Stimulated activated CD4-positive, alpha-beta T cell treated with anti-CD3 and anti-CD28 coated beads, Interleukin-1b, Interleukin-23, amount 100 ng/mL, for 24 hours (primary cell): Measurements from ENCODE around the gene LCN12.

Source experiments
- DNase-seq, 4 experiments: peaks; one replicate each; pipeline ENCODE4 v3.0.0-alpha.2; 2020; ENCODE audit warnings: low read depth in 4 of 4, low spot score in 1 of 4

The LCN12 gene

DNA sequence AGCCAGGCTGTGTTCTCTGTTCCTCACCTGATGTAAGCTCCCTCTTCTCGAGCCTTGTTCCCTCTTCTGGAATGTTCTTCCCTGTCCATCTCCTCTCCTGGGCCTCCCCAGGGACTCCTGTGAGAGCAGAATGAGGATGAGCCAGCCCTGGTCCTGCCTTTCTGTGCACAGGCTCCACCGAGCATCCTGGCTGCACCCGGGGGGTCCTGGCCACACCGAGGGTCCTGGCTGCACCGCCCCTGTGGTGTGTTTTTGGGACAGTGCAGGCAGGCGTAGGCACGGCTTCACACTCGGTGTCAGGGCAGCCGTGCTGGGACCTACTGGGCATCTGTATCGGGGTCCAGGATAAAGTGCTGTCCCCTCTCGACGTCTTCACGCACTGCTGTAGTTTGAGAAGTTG is 25.3 kb upstream of the LCN12 start:
- no peak for DNase-seq

DNA sequence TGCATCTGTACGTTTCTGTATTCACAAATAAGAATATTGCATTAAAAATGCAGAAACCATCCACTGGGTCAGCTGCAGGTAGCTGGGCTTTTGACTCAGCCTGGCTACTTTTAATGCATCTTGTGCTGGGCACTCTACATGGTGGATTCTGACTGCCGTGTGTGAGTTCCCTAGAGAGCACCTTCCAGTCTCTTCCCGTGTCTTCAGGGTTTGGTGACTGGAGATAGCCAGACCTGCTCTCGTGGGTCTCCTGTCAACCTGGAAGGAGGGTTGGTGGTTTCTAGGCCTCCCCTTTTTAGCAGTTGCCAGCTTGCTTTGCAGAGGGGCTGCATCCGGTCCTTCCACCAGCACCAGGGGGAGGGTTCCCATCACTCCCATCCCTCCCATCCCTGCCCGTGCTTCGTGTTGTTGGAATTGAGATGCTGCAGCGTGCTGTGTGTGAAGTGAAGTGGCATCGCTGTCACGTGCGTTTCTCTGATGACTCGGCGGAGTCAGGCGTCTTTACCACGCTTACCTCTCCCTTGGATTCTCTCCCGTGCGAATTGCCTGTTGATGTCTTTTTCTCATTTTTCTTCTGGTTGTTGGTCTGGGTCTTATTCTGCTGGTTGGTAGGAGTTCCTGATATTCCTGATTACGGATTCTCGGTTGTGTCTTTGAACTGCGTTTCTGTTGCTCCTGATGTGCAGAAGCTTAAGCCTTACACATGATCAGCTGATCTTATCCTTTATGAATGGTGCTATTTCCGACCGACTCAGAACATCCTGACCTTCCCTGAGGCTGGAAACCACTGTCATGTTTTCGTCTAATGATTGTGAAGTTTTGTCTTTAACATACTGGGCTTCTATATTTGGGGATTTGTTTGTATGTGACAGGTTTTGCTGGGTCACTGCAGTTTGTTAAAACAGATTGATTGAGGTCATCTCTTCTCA is 24.5 kb upstream of the LCN12 start:
- DNase-seq, result no peak

DNA sequence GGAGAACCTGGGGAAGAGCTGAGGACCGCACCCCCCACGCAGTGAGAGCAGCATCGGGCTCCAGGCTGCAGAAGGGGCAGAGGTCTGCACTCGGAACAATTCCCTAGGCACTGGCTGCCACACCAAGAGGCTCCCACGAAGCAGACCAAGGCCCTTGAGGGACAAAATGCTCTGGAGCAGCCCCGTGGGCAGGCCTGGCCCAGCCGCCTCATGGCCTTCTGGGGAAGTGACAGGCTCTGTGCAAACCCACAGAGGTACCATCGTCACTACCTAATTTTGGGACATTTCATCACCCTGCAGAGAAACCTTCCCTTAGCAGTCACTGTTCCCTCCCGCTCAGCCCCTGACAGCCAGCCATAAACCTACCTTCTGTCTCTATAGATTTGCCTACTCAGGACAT is 23.5 kb upstream of the LCN12 start:
- DNase-seq, result no peak

DNA sequence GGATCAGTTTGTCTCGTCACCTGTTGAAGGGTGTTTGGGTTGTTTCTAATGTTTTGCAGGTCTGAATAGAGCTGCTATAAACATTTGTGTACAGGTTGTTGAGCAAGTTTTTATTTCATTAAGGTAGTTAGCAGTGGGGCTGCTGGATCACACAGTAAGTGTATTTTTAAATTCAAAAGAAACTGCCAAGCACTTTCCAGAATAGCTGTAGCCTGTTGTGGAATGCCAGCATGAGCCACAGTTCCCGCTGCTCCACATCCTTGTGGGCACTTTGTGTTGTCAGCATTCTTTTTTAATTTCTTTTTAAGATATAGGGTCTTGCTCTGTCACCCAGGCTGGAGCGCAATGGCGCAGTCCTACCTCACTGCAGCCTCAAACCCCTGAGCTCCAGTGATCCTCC is 22.1 kb upstream of the LCN12 start:
- DNase-seq, result no peak

DNA sequence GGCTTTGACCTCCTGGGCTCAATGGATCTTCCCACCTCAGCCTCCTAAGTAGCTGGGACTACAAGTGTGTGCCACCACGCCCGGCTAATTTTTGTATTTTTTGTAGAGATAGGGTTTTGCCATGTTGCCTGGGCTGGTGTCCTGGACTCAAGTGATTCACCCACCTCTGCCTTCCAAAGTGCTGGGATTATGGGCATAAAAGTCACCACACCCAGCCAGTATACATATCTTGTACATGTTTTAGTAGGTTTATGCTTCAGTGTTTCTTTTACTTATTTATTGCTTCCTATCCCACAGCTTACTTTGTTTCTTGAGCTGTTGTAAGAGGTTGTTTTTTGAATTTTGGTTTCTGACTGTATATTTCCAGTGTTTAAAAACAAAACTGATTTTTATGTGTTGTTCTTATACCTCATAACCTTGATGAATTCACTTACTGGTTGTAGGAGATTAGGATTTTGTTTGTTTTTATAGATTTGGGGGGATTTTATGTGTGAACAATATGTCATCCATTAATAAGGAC is 20.4 kb upstream of the LCN12 start:
- DNase-seq, result no peak

DNA sequence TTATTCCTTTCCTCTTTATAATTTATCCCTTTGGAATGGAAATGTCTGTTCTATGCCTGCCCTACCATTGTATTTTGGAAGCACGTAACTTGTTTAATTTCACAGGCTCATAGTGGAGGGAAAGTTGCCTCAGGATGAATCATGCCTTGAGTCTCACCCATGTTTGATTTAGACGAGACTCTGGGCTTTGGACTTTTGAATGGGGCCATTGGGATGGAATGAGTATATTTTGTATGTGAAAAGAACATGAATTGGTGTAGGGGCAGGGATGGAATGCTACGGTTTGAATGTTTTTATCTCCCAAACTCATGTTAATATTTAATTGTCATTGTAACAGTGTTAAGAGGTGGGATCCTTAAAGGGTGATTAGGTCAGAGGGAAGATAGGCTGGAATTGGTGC is 17.8 kb upstream of the LCN12 start:
- no peak for DNase-seq

DNA sequence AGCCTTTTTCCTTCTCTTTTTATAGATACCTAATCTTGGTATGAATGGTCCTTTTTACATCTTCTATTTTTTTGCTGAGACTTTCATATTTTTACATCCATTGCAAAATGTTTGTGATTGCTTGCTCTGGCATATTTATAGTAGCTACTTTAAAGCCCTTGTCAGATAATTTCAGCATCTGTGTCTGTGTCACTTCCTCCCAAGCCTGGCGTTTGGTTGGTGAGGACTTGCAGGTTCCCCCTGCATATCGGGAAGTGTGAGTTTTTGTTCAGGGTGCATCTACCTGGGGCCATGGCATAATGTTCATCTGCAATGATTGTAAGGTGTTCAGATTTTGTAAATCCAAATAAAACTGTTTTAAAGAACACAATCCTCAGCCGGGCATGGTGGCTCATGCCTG is 16.4 kb upstream of the LCN12 start:
- DNase-seq, result no peak

DNA sequence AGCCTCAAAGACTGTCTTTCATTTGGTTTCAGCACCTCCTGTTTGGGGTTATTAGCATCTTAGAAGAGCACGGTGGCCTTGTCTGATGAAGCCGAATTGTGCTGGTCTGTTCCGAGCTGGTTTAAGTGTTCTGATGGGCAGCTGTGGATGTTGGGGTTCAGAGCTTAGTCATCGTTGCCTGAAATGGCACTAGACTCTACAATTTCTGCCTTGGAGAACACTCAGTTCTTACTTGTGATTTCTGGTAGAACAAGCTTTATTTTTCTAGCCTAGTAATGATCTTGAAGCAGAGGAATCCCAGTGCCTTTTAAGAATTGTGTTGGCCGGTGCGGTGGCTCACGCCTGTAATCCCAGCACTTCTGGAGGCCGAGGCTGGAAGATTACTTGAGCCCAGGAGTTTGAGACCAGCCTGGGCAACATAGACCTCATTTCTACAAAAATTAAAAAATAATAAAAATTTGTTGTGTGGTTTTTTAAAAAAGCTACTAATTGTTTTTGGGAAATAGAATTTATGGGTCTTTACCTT is 15.4 kb upstream of the LCN12 start:
- no peak for DNase-seq

DNA sequence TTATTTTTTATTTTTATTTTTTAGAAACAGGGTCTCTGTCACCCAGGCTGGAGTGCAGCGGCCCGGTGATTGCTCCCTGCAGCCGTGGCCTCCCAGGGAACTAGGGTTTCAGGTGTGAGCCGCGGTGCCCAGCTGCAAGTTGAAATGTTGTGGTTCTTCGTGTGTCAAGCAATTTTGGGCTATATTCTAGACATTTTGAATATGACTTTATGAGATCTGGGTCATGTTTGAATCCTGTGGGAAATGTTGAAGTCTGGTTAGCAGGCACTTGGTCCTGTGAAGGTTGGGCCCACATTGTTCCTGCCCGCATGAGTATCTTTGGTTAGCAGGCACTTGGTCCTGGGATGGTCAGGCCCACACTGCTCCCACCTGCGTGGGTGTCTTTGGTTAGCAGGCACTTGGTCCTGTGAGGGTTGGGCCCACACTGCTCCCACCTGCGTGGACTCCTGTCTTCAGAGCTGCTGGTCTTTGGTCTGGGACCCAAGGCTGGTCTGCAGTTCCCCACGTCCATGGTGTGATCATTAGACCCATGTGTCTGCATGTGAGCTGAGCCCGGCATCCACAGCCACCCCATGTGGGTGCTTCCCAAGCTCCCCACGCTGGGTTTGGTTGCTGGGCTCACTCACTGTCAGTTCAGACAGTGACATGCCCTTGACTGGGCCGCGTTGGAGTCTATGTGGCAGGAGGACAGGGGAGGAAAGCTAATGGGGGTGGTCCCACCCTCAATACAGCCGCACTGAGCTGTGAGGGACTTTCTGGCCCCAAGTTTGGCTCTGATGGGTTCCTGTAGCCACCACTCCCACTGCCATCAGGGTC is 14.7 kb upstream of the LCN12 start:
- DNase-seq, result no peak

DNA sequence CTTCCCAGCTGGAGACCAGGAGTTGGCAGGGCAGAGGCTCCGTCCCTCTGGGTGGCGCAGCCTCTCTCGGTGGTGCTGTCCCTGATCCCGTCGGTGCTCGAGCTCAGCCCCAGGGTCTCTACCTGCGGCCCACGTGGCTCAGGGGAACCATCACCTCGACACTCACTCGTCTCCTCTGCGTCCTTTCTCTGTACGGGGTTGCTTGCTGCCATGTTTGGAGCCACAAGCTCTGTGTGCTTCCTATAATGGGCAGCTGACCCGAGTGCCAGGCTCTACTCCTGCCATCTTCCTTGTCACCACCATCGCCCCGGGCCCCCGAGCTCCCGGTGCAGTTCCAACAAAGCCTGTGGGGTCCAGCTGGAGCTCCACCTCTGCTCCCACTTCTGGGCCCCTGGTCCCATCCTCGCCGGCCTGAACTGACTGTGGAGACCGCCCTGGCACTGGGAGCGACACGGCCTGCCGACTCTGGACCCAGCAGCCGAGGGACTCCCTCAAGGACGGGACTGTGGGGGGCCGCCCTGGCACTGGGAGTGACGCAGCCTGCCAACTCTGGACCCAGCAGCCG is 12.6 kb upstream of the LCN12 start:
- no peak for DNase-seq

DNA sequence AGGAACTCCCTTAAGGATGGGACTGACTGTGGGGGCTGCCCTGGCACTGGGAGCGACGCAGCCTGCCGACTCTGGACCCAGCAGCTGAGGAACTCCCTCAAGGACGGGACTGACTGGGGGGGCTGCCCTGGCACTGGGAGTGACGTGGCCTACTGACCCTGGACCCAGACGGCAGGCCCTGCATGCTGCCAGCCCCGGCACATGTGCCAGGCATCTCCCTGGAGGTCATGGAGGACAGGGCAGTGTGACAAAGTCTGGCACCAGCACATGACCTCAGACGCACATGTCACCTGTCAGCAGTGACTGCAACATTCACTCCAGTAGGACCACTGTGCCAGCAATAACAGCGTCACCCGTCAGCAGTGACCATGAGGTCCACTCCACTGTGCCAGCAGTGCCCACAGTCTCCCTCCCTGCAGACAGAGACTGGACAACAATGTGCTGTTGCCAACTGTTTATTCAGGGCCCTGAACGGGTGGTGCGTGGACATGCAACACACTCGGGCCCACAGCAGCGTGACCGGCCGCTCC is 12.0 kb upstream of the LCN12 start:
- DNase-seq, result no peak

DNA sequence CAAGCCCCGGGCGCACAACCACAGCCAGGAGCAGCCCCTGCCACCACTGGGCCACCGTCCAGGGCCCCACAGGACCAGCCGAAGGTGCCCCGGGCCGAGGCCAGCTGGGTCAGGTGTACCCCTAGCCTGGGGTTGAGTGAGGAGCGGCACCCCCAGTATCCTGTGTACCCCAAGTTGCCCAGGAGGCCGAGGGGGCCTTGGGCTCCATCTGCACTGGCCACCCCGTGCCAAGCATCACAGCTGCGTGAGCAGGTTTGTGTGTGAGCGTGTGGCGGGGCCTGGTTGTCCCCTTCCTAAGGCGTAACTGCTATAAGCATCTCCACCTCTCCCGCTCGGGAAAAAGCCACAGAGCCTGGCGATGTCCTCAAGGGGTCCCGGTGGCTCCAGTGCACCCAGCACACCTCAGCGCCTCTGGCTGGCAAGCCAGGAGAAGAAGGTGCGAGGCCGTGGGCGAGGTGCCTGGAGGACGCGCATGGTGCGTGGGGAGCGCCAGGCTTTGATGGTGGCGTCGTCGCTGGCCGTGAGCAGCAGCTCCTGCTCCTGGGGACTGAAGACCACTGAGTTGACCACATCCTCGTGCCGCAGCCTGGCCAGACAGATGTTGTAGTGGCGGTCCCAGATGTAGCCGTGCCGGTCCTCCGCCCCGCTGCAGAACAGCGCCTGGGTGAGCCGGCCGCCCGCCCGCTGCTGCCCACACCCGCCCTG is 11.4 kb upstream of the LCN12 start:
- no peak for DNase-seq

DNA sequence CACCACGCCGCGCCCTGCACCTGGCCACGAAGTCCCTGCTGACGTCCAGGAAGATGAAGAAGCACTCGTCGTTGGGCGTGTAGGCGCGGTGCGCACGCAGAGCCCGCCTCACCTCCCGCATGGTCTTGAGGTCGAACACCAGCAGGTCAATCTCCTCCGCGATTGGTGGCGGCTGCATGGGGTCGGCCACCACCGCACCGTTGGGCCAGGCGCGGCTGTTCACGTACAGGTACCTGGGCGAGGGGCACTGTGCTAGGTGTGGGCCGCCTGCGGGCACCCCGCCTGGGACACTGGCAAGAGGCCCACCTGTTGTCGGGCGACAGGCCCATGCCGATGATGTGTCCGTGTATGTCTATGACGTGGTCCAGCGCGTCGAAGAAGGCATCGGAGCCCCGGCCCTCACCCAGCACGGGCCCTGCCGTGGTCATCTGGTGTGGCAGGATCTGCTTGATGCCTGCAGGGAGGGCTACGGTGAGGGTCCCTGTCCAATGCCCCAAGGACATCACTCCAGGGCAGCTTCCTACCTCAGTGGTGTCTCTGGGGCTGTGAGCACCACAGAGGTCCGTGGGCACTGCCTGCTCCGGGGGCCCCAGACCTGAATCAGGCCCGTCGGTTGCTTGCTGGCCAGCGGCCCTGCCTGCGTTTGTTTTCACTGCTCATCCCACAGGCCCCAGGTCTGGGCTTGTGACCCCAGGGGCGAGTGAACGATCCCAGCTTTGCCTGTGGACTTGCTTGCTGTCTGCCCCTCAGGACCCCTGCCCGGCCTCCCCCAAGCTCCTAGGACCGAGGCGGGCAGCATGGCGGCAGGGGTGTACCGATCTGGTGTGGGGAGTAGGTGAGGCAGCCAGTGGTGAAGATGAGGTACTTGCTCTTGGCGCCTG is 10.6 kb upstream of the LCN12 start:
- DNase-seq, result no peak

DNA sequence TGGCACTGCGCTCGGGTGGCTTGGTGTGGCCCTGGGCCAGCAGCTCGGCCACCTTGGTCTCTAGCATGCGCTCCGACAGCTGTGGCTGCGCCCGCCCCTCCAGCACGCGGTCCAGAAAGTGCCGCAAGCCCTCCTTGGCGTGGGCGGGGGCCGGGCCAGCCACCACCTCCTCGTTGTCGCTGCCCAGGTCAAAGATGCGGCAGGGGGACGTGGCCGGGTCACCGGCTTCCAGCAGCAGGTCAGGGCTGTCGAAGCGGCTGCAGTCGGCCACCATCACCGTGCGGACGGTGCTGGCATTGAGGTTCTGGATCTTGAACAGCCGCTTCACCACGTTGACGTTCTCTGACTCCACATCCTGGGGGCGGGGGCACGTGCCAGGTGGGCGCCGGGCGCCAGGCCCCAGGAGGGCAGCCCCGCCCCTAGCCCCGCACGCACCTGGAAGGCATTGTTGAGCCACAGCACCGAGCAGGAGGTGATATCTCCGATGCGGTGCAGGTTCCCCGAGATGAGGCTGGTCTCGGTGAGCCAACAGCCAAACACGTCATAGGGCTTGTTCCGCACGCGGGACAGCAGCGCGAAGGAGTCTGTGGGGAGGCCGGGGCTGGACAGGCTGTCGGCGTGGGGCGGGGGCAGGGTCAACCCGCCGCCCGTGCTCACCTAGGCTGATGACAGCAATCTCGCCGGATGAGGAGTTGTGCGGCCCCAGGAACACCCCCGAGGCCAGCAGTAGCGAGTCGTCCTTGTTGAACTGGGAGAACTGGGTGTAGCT is 9.8 kb upstream of the LCN12 start:
- DNase-seq, result no peak

DNA sequence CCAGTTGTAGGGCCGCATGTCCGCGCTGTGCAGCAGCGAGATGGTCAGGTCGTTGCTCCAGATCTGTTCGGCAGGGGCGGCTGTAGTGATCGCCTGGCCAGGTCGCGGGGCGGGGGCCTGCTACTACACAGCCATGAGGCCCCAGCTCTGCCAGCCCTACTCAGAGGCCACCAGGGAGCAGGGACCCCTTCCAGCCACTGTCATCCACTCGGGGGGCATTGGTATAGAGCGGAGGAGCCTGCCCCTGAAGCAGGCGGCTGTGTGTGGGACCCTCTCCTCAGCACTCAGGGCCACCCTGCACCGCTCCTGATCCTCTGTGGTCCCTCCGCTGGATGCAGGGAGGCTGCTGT is 9.2 kb upstream of the LCN12 start:
- DNase-seq, result no peak

DNA sequence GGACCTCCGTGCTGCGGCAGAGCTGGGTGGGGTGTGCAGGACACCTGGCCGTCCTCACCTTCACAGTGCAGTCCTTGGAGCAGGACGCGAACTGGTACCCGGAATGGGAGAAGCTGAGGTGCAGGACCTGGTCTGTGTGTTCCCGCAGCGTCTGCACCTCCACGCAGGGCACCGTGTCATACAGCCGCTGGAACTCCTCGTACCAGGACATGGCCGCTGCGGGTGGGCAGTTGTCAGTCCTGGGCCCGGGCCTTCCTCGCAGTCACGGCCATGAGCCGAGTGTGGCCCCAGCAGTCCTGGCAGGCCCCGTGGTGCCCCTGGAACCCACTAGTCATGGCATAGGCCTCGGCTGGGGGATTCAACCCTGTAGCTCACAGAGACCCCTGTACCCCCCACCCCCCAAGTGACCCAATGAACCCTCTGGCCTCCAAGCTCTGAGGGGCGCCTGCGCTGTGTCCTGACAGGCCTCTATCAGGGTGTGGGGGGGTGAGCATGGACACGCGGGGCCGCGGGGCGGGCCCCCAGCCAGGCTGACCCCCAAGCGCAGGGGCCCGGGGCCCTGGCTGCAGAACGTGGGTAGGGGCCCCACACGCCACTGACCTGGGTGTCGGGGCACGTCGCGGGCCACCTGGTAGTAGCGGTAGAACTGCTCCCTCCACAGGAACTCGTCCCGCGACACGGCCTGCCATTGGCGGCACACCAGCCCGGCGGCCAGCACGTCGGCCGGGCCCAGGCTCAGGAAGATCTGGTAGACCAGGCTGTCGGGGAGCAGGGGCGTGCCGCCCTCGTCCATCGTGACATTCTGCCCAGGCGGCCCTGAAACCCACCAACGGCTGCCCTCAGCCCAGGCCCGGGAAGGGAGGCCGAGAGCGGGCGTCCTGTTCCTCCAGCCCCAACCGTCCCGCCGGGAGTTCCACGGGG is 8.5 kb upstream of the LCN12 start:
- DNase-seq, result peak in 2 of 4 experiments; percentile 19 to 23

DNA sequence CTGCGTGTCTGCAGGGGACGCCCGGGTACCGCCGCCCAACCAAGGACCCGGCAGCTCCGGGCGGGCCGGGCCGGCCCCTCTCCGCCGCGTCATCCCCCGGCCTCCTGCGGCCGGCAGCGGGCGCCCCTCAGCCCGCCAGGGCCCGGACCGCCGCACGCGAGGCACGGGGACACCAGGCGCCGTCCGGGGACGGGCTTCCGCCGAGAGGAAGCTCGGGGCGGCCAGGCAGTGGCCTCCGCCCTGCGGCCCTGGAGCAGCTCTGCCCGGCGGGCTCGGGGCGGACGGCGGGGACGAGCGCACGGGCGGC is 7.9 kb upstream of the LCN12 start:
- DNase-seq, result no peak
